GM19239 (cell line): ENCODE results near the gene ZNF35.
A peak's percentile ranks its signal among the peaks of the same experiment; 100 is the strongest.

ENCODE experiments used
- DNase-seq: peaks from one replicate; pipeline ENCODE4 v3.0.0; 2011; ENCODE audit warnings: low spot score; ENCODE audit not compliant: insufficient read length
- FAIRE-seq: peaks from 2 replicates; lab custom pipeline; 2011; peaks lifted over from hg19 to GRCh38; lab: Jason Lieb, UNC

The ZNF35 gene

GRCh38 chr3:44682182-44682896 is 33.8 kb downstream of the ZNF35 start:
- DNase-seq, result no peak
- FAIRE-seq, result no peak

GRCh38 chr3:44685128-44685800 is 36.7 kb downstream of the ZNF35 start:
- FAIRE-seq (peak; percentile 48), DNase-seq (peak; percentile 66)

- no peak for FAIRE-seq
Observed at GRCh38 chr3:44687898-44688297, 39.4 kb downstream of the ZNF35 start.

More at GRCh38 chr3:44687898-44688297, 39.4 kb downstream of the ZNF35 start:
- DNase-seq, result no peak
